Hepatocyte (in vitro differentiated cells): ENCODE results near the gene SNED1. TPM values are rescaled to one million over a fixed set of nuclear protein-coding genes. Genes with fewer than 3 reads are reported as not detected.

Experiments used
- DNase-seq: peaks from one replicate; pipeline ENCODE4 v3.0.0-alpha.2; 2016; ENCODE audit warnings: low spot score
- H2AFZ ChIP-seq: fragments of 200-600 bp; sonication (generic); 2 replicates; pipeline ENCODE4 v1.6.0; 2016; ENCODE audit warnings: antibody characterized with exemption, mild to moderate bottlenecking
- H3K27ac ChIP-seq: fragments of 200-600 bp; sonication (generic); 2 replicates; pipeline ENCODE4 v1.5.1; 2016; ENCODE audit warnings: mild to moderate bottlenecking
- H3K27me3 ChIP-seq: fragments of 200-600 bp; sonication (generic); 2 replicates; pipeline ENCODE4 v1.6.1; 2016
- H3K36me3 ChIP-seq: fragments of 200-600 bp; sonication (generic); replicated peaks from 2 replicates; pipeline ENCODE4 v1.5.1; 2016; ENCODE audit warnings: low read depth; ENCODE audit not compliant: insufficient read depth
- H3K4me1 ChIP-seq: fragments of 200-600 bp; sonication (generic); 2 replicates; pipeline ENCODE4 v1.5.1; 2016; ENCODE audit warnings: mild to moderate bottlenecking, moderate library complexity; ENCODE audit not compliant: insufficient read depth
- H3K4me2 ChIP-seq: fragments of 200-600 bp; sonication (generic); 2 replicates; pipeline ENCODE4 v1.6.0; 2016
- H3K4me3 ChIP-seq: fragments of 200-600 bp; sonication (generic); 2 replicates; pipeline ENCODE4 v1.5.1; 2016; ENCODE audit warnings: mild to moderate bottlenecking
- H3K79me2 ChIP-seq: fragments of 200-600 bp; sonication (generic); 2 replicates; pipeline ENCODE4 v1.6.0; 2017; ENCODE audit warnings: mild to moderate bottlenecking
- H3K9me2 ChIP-seq: fragments of 200-600 bp; sonication (generic); replicated peaks from 2 replicates; pipeline ENCODE4 v1.6.0; 2017; ENCODE audit warnings: mild to moderate bottlenecking; ENCODE audit not compliant: insufficient read depth
- H3K9me3 ChIP-seq: fragments of 200-600 bp; sonication (generic); 2 replicates; pipeline ENCODE4 v1.5.1; 2016; ENCODE audit warnings: low read depth, mild to moderate bottlenecking
- H4K20me1 ChIP-seq: fragments of 200-600 bp; sonication (generic); 2 replicates; pipeline ENCODE4 v1.6.0; 2016; ENCODE audit warnings: mild to moderate bottlenecking; ENCODE audit not compliant: insufficient read depth, poor library complexity, severe bottlenecking
- EZH2 ChIP-seq: fragments of 200-600 bp; sonication (generic); IDR thresholded peaks from 2 replicates; pipeline ENCODE4 v1.6.1; 2016; ENCODE audit warnings: antibody characterized with exemption, mild to moderate bottlenecking, borderline replicate concordance
- EZH2phosphoT487 ChIP-seq: fragments of 200-600 bp; sonication (generic); IDR thresholded peaks from one replicate; pipeline ENCODE4 v1.6.1; 2018; ENCODE audit warnings: antibody characterized with exemption, mild to moderate bottlenecking, low read depth, moderate library complexity; ENCODE audit not compliant: unreplicated experiment, severe bottlenecking
- WGBS: methylation state at CpG from one replicate; pipeline ENCODE4 v1.1.6; 2016; ENCODE audit warnings: low lambda C conversion rate; ENCODE audit errors: missing lambda C conversion rate; 5-methylcytosine and 5-hydroxymethylcytosine counted together
- polyA plus RNA-seq: library from polyadenylated mRNA; unstranded; fragments of >200 nt; fragmentation: Nextera tagmentation; extraction: Ambion mirVana; gene quantifications from 2 replicates; pipeline ENCODE4 v1.2.1, GENCODE V29; 2016
- total RNA-seq: library from RNA; depleted of rRNA; stranded (reverse); fragments of >200 nt; gene quantifications from 2 replicates; pipeline ENCODE4 v1.2.3, GENCODE V29; 2014
- TF ChIP-seq, protein P1 (sequence below): fragments of 200-600 bp; sonication (generic); IDR thresholded peaks from 2 replicates; pipeline ENCODE4 v1.5.1; 2016; ENCODE audit warnings: antibody characterized with exemption, mild to moderate bottlenecking; ENCODE audit not compliant: poor library complexity

Gene SNED1
- total and polyA plus RNA-seq, 2 experiments from 2014 or later = 4.6 to 6.5 TPM

GRCh38 chr2:241139531-241140444, 141.4 kb downstream of the SNED1 start:
- Histone ChIP-seq H3K9me3 (no peaks in the 10 kb centered on the region), H2AFZ (no peak overlapping the region), H3K27me3 (no peaks in the 10 kb centered on the region), H3K4me2 (no peak overlapping the region), H4K20me1 (no peaks in the 10 kb centered on the region), H3K27ac (no peak overlapping the region), H3K79me2 (no peaks in the 10 kb centered on the region), H3K36me3 (no peaks in the 10 kb centered on the region), H3K4me1 (no peaks in the 10 kb centered on the region), H3K9me2 (no peaks in the 10 kb centered on the region), H3K4me3 (no peak overlapping the region)
- WGBS = 91% methylated on average over 24 of the region's 24 CpGs
- no peak for DNase-seq
- TF ChIP-seq EZH2phosphoT487 (no peak), EZH2 (no peak)
- TF ChIP-seq, protein P1, sequence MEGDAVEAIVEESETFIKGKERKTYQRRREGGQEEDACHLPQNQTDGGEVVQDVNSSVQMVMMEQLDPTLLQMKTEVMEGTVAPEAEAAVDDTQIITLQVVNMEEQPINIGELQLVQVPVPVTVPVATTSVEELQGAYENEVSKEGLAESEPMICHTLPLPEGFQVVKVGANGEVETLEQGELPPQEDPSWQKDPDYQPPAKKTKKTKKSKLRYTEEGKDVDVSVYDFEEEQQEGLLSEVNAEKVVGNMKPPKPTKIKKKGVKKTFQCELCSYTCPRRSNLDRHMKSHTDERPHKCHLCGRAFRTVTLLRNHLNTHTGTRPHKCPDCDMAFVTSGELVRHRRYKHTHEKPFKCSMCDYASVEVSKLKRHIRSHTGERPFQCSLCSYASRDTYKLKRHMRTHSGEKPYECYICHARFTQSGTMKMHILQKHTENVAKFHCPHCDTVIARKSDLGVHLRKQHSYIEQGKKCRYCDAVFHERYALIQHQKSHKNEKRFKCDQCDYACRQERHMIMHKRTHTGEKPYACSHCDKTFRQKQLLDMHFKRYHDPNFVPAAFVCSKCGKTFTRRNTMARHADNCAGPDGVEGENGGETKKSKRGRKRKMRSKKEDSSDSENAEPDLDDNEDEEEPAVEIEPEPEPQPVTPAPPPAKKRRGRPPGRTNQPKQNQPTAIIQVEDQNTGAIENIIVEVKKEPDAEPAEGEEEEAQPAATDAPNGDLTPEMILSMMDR = no peak

GRCh38 chr2:241140445-241140840, 142.0 kb downstream of the SNED1 start:
- H3K36me3 ChIP-seq = no peaks in the 10 kb centered on the region
- DNase-seq = no peak
- TF ChIP-seq EZH2phosphoT487 (no peak), EZH2 (no peak)
- TF ChIP-seq, protein P1 = no peak
- H2AFZ ChIP-seq = no peak overlapping the region
- H4K20me1 ChIP-seq = no peaks in the 10 kb centered on the region
- H3K4me2 ChIP-seq = no peak overlapping the region
- H3K4me3 ChIP-seq = no peak overlapping the region
- no peaks in the 10 kb centered on the region for H3K79me2 ChIP-seq
- H3K9me2 ChIP-seq = no peaks in the 10 kb centered on the region
- WGBS = 95% methylated on average over 10 of the region's 10 CpGs
- H3K27me3 ChIP-seq = no peaks in the 10 kb centered on the region
- no peak overlapping the region for H3K27ac ChIP-seq
- no peaks in the 10 kb centered on the region for H3K9me3 ChIP-seq
- no peaks in the 10 kb centered on the region for H3K4me1 ChIP-seq

- H3K9me3 ChIP-seq = no peaks in the 10 kb centered on the region
- no peaks in the 10 kb centered on the region for H3K36me3 ChIP-seq
- no peaks in the 10 kb centered on the region for H3K79me2 ChIP-seq
- no peaks in the 10 kb centered on the region for H3K4me1 ChIP-seq
- no peak overlapping the region for H3K4me3 ChIP-seq
- no peak overlapping the region for H3K27ac ChIP-seq
- TF ChIP-seq, protein P1 = no peak
- no peak for TF ChIP-seq EZH2
- no peak for TF ChIP-seq EZH2phosphoT487
- no peaks in the 10 kb centered on the region for H4K20me1 ChIP-seq
- no peak overlapping the region for H3K4me2 ChIP-seq
- WGBS = 95% methylated on average over 14 of the region's 14 CpGs
- no peaks in the 10 kb centered on the region for H3K9me2 ChIP-seq
- no peak for DNase-seq
- H2AFZ ChIP-seq = no peak overlapping the region
- no peaks in the 10 kb centered on the region for H3K27me3 ChIP-seq
Observed at GRCh38 chr2:241141214-241141770, 142.9 kb downstream of the SNED1 start.
